Measurements from ENCODE around the gene CDC42EP3.
A peak's percentile ranks its signal among the peaks of the same experiment; 100 is the strongest.

The CDC42EP3 gene

GRCh38 chr2:37671009-37671815, at the start of gene CDC42EP3:
Gene CDC42EP3, minus strand, starts transcription at chr2:37671642. Its CDS starts 25,055 bp downstream, at chr2:37646587.
- peak; percentile 65 for DNase-seq (ENCODE audit: low read depth, low spot score)

- no peak for DNase-seq (ENCODE audit: low read depth, low spot score)
Observed at GRCh38 chr2:37721201-37721560, 49.7 kb upstream of the CDC42EP3 start.

- no peak for DNase-seq (ENCODE audit: low read depth, low spot score)
Observed at GRCh38 chr2:37720533-37721200, 49.2 kb upstream of the CDC42EP3 start.

- DNase-seq (ENCODE audit: low read depth, low spot score), result no peak
Observed at GRCh38 chr2:37718515-37719161, 47.2 kb upstream of the CDC42EP3 start.

GRCh38 chr2:37713258-37713700, 41.8 kb upstream of the CDC42EP3 start:
- no peak for DNase-seq (ENCODE audit: low read depth, low spot score)

- DNase-seq (ENCODE audit: low read depth, low spot score), result no peak
Observed at GRCh38 chr2:37711831-37712230, 40.4 kb upstream of the CDC42EP3 start.

GRCh38 chr2:37711308-37711731, 39.9 kb upstream of the CDC42EP3 start:
- DNase-seq (ENCODE audit: low read depth, low spot score), result peak; percentile 83

- DNase-seq (ENCODE audit: low read depth, low spot score), result no peak
Observed at GRCh38 chr2:37709111-37709510, 37.7 kb upstream of the CDC42EP3 start.

GRCh38 chr2:37708146-37708545, 36.7 kb upstream of the CDC42EP3 start:
- no peak for DNase-seq (ENCODE audit: low read depth, low spot score)

DNA sequence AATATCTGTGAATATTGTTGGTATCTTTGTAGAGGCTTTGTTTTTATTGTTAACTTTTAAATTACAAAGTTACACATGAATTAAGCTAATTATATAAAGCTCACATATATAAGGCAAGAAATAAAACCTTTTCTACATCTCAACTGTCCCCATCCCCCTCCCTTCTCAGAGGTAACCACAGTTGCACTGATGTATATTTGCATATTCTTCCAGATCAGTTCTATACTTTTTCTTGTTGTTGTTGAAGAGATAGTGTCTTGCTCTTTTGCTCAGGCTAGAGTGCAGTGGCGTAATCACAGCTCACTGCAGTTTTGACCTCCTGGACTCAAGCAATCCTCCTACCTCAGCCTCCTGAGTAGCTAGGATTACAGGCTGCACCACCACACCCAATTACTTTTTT, 36.0 kb upstream of the CDC42EP3 start:
- no peak for DNase-seq (ENCODE audit: low read depth, low spot score)

DNA sequence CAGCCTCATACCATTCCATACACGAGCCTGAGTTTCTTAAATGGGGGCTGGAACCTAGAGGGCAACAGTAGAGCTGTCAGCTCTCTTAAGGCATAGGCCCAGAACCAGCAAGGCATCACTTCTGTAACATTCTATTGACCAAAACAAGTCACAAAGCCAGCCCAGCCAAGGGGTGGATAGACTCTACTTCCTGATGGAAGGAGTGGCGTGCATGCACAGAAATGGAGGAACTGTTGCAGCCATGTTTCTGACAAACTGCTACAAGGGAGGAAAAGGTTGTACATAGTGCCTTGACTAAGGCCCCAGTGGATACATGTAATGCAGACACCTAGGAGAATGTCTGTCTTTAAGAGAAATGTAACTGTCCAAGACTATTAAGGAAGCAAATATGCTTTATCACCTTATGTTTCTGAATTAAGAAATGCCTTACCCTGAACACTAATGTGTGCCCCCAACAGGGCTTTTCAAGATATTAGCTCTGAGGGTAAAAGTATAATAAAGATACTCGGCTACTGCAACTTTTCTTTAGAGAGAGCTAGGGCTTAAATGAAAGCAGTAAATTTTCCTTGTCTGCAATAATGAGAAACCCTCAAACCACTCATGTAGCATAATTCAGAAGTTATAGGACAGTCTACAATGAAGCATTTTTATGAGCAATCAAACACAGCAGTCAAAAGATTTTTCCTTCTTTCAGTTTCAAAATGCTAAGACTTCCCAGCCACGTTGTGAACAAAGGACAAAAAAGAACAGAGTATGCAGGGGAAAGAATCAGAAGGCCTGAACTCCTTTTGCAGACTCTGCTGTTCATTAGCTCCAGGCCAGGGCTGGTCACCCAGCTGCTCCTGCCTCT, 35.1 kb upstream of the CDC42EP3 start:
- DNase-seq (ENCODE audit: low read depth, low spot score), result no peak

- DNase-seq (ENCODE audit: low read depth, low spot score), result no peak
Observed at GRCh38 chr2:37705191-37705590, 33.7 kb upstream of the CDC42EP3 start.

- DNase-seq (ENCODE audit: low read depth, low spot score), result no peak
Observed at GRCh38 chr2:37698931-37699481, 27.6 kb upstream of the CDC42EP3 start.

- no peak for DNase-seq (ENCODE audit: low read depth, low spot score)
Observed at GRCh38 chr2:37695336-37695735, 23.9 kb upstream of the CDC42EP3 start.

GRCh38 chr2:37692711-37693110, 21.3 kb upstream of the CDC42EP3 start:
- no peak for DNase-seq (ENCODE audit: low read depth, low spot score)

DNA sequence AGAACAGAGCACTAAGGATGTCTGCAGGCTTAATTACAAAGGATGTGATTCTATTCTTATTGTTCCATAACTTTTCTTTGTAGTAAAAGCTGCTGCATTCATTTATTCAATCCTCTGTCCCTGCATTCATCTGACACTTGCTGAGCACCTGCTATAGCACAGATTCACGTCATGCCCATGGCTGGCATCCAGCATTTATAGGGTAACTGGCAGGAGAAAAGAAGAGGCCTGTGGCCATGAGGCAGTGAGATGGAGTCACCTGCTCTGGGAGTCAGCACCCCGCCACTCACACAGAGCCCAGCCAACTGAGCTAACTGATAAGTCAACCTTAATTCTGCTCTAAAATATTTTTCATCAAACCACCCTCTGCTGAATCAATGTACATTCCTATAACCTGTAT, 18.3 kb upstream of the CDC42EP3 start:
- DNase-seq (ENCODE audit: low read depth, low spot score), result no peak

GRCh38 chr2:37688771-37689468, 17.5 kb upstream of the CDC42EP3 start:
- DNase-seq (ENCODE audit: low read depth, low spot score), result peak; percentile 81

DNA sequence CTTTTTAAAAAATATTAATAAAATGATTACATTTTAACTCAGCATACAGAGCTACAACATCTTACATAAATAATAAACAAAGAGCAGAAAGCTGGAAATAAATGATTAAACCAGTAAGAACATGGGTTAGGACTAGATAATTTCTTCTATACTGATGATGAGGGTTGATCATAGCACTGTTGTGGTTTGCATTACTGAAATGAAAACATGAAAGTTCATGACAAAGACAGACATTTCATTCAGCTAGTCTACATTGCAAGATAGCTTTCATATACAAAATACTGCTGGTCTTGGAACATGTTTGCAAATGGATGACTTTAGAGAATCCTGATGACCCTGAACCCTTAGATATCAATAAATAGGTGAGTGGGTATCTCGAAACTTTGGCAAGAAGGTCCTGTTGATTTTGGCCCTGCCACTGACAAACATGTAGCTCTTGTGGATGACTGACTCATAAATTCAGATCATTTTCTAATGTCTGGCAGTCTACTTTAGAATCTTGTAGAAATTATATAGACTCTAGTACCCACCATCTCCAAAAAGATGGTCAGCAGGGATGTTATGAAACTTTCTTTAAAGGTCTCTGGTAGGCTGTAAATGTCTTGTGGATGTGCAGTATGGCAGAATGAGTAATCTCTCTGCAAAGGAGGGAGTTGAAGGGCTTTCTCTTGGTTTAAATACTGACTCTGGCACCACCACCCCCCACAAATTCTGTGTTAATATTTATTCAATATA, 15.5 kb upstream of the CDC42EP3 start:
- DNase-seq (ENCODE audit: low read depth, low spot score), result no peak

DNA sequence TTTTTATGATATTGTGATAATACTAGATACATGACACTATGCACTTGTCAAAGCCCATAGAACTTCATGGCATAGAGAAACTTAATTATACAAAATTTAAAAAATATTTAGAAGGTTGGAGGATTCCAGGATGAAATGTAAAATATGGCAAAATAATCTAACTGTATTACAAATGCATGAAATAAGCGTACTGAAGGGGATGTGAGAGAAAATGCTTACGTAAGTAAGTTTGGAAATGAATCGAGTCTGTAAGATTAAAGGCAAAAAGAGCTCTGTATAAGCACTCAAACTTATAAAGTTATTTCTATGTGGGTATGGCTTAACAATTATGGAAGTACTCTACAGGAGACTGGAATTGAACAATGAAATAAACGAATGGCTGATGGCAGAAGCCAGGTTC, 13.4 kb upstream of the CDC42EP3 start:
- DNase-seq (ENCODE audit: low read depth, low spot score), result no peak
